ENCODE measurements around the gene DEXI. TPM values are rescaled to one million over a fixed set of nuclear protein-coding genes. Genes with fewer than 3 reads are reported as not detected.
"Not testable (repeated sequence)": the region's sequence is repeated elsewhere in the genome, so short reads cannot be mapped to it uniquely, and the experiment has no call there.

The DEXI gene
- total RNA-seq, 1 donor from 2014 or later = 110 TPM

GRCh38 chr16:10968498-10968897, 26.2 kb upstream of the DEXI start:
- peak overlapping the region; percentile 60 for H3K27ac ChIP-seq (replicated peaks)
- DNase-seq = no peak
- no peaks in the 10 kb centered on the region for H3K9me3 ChIP-seq (replicated peaks)
- peaks cover 33% of the 10 kb centered on the region for H3K36me3 ChIP-seq
- TF ChIP-seq CTCF (IDR thresholded peaks at IDR 0.05; ENCODE audit: borderline replicate concordance) = no peak
- intact Hi-C loops (cut with micrococcal nuclease) = no loop called here
- no peak overlapping the region for H3K4me3 ChIP-seq
- peaks cover 34% of the 10 kb centered on the region for H3K4me1 ChIP-seq
- H3K27me3 ChIP-seq (ENCODE audit: low read depth) = no peaks in the 10 kb centered on the region

DNA sequence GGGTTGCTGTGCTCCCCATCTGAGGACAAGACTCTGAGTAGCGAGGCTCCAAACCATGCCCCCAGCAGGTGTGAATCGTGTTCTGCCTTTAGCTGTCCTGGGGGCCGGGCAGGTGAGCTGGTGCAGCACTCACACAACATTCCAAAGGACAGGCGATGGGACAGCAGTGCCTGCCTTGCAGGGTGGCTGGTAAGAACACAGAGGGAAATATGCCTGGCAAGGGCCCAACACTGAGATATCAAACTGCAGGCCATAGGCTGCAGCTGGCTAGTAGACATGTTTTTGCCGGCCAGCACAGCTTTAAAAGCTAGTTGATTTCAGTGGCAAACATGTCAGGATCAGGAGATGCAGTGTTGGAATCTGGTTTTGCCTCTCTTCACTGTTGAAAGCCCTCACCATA, 25.7 kb upstream of the DEXI start:
- Histone ChIP-seq H3K4me3 (no peak overlapping the region), H3K9me3 (replicated peaks) (no peaks in the 10 kb centered on the region), H3K27ac (replicated peaks) (peak overlapping the region; percentile 60), H3K36me3 (peaks cover 35% of the 10 kb centered on the region), H3K27me3 (ENCODE audit: low read depth) (no peaks in the 10 kb centered on the region), H3K4me1 (peaks cover 34% of the 10 kb centered on the region)
- intact Hi-C loops (cut with micrococcal nuclease) = no loop called here
- TF ChIP-seq CTCF (IDR thresholded peaks at IDR 0.05; ENCODE audit: borderline replicate concordance) = no peak
- DNase-seq = no peak

DNA sequence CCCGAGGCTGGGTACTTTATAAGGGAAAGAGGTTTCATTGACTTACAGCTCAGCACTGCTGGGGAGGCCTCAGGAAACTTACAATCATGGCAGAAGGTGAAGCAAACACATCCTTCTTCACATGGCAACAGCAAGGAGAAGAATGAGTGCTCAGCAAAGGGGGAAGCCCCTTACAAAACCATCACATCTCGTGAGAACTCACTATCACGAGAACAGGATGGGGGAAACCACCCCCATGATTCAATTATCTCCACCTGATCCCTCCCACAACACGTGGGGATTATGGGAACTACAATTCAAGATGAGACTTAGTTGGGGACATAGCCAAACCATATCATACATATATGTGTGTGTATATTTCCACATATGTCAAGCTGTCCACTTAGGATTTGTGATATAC, 24.3 kb upstream of the DEXI start:
- Histone ChIP-seq H3K4me1 (peaks cover 28% of the 10 kb centered on the region), H3K36me3 (peaks cover 46% of the 10 kb centered on the region)
- H3K27ac ChIP-seq (replicated peaks); DNase-seq; H3K4me3 ChIP-seq; H3K9me3 ChIP-seq (replicated peaks); intact Hi-C loops (cut with micrococcal nuclease); H3K27me3 ChIP-seq (ENCODE audit: low read depth): not testable (repeated sequence)

DNA sequence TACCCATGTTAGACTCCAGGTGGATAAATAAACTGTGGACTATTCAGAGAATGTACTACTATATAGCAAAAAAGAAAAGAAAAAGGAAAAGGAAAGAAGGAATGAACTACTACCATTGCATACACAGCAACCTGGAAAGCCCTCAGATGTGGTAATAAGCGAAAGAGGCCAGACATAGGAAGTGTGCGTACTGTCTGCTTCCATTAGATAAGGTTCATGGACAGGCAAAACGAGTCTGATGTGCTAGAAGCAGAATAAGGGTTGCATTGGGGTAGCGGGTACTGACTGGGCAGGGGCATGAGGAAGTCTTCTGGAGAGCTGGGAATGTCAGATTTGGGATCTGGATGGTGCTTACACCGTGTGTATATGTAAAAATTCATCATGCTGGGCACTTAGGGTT, 23.9 kb upstream of the DEXI start:
- Histone ChIP-seq H3K27ac (replicated peaks) (no peak overlapping the region), H3K4me1 (peaks cover 31% of the 10 kb centered on the region), H3K9me3 (replicated peaks) (no peaks in the 10 kb centered on the region), H3K36me3 (peaks cover 44% of the 10 kb centered on the region), H3K27me3 (ENCODE audit: low read depth) (no peaks in the 10 kb centered on the region), H3K4me3 (no peak overlapping the region)
- TF ChIP-seq CTCF (IDR thresholded peaks at IDR 0.05; ENCODE audit: borderline replicate concordance) = no peak
- intact Hi-C loops (cut with micrococcal nuclease) = no loop called here
- no peak for DNase-seq

DNA sequence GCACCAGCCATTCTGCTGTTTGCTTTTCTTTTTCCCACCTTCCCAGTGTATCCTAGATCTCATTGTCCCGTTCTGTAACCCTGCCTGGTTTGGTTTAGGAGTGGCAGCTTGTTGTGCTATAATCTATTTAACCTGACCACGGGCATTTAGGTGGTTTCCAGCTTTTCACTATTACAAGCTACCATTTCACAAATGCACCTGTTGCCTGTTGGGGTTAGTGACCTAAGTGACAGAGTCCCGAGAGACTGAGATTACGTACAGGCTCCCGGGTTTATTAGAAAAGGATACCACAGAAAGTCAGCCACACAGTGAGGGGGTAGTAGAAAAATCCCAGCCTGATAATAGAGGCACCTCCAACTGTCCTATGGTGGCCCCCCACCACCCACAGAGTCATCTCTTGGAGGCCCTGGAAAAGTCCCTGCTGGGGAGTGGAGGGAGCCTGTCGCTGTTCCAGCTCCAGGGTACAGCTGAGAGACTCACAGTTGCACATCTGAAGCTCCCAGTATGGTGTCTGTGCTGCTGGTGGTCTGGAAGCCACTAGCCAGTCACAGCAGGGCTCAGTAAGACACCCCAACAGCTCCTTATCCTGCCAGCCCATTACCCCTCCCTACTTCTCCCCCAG, 23.3 kb upstream of the DEXI start:
- Histone ChIP-seq H3K36me3 (peaks cover 38% of the 10 kb centered on the region), H3K27ac (replicated peaks) (no peak overlapping the region), H3K4me1 (peaks cover 37% of the 10 kb centered on the region), H3K9me3 (replicated peaks) (no peaks in the 10 kb centered on the region), H3K4me3 (no peak overlapping the region), H3K27me3 (ENCODE audit: low read depth) (no peaks in the 10 kb centered on the region)
- intact Hi-C loops (cut with micrococcal nuclease) = no loop called here
- TF ChIP-seq CTCF (IDR thresholded peaks at IDR 0.05; ENCODE audit: borderline replicate concordance) = no peak
- DNase-seq = no peak

DNA sequence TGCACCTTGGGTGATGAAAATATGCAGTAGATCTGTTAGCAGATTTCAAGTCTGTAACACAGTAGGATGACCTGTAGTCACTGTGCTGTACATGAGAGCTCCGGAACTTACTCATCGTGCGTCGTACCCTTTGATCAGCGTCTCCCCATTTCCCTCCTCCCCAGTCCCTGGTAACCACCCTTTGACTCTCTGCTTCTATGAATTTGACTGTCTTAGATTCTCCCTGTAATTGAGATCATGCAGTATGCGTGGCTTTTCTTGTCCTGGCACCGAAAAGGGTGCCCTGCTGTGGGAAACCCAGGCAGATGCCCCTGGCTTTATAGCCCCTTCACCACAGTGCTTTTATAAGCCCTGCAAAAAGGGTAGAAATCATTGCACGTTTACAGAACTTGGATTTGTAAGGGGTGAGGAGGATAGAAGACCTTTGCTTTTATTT, 22.6 kb upstream of the DEXI start:
- peaks cover 36% of the 10 kb centered on the region for H3K4me1 ChIP-seq
- H3K36me3 ChIP-seq = peaks cover 32% of the 10 kb centered on the region
- intact Hi-C loops (cut with micrococcal nuclease) = no loop called here
- H3K27ac ChIP-seq (replicated peaks) = no peak overlapping the region
- no peak for TF ChIP-seq CTCF (IDR thresholded peaks at IDR 0.05; ENCODE audit: borderline replicate concordance)
- no peak overlapping the region for H3K4me3 ChIP-seq
- no peaks in the 10 kb centered on the region for H3K9me3 ChIP-seq (replicated peaks)
- no peak for DNase-seq
- H3K27me3 ChIP-seq (ENCODE audit: low read depth) = no peaks in the 10 kb centered on the region

Measured in left ventricle myocardium inferior (tissue), 1 donor.